Measurements from ENCODE around the gene SRPX2.

DNA sequence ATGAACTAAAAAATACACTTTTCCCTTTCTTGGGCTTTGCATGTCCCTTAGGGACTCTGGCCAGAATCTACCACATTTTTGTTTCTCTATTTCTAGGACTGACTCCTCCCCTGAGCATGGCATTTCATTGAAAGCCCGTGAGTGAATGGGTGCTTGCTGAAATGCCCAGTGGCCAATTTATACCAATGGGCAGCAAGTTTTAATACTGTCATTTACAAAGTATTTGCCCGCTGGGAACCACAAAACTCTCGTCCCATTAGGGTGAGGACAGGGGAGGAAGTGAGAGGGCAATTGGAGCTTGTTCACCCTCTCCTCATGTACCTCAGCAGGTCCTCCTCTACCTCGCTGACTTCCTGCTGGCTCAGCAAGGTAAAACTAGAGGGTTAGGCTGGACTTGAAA lies 1.1 kb downstream of the SRPX2 start:
- TF ChIP-seq, protein P1, sequence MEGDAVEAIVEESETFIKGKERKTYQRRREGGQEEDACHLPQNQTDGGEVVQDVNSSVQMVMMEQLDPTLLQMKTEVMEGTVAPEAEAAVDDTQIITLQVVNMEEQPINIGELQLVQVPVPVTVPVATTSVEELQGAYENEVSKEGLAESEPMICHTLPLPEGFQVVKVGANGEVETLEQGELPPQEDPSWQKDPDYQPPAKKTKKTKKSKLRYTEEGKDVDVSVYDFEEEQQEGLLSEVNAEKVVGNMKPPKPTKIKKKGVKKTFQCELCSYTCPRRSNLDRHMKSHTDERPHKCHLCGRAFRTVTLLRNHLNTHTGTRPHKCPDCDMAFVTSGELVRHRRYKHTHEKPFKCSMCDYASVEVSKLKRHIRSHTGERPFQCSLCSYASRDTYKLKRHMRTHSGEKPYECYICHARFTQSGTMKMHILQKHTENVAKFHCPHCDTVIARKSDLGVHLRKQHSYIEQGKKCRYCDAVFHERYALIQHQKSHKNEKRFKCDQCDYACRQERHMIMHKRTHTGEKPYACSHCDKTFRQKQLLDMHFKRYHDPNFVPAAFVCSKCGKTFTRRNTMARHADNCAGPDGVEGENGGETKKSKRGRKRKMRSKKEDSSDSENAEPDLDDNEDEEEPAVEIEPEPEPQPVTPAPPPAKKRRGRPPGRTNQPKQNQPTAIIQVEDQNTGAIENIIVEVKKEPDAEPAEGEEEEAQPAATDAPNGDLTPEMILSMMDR (IDR thresholded peaks at IDR 0.05) = no peak
- TF ChIP-seq POLR2A (IDR thresholded peaks at IDR 0.05) (no peak), POLR2AphosphoS5 (IDR thresholded peaks at IDR 0.05) (no peak)
